Adrenal gland (tissue), 5 donors: ENCODE measurements around the gene TMEM151A.

ENCODE experiments used
- POLR2A ChIP-seq, 2 donors: fragments of 450-650 bp; IDR thresholded peaks; one replicate each; pipeline ENCODE4 v1.6.1; 2017; ENCODE audit warnings: antibody characterized with exemption in 2 of 2, mild to moderate bottlenecking in 2 of 2, moderate library complexity in 1 of 2
- TF ChIP-seq, protein P1 (sequence below), 6 experiments: fragments of 450-650 bp in 4 of 6; fragments of 200-600 bp in 2 of 6; sonication (generic) in 1 of 6; IDR thresholded peaks; 1 replicate in 5 of 6; 2 replicates in 1 of 6; pipeline versions ENCODE4 v1.5.1 to v1.8.0; 2016 to 2021; ENCODE audit warnings: antibody characterized with exemption in 6 of 6, mild to moderate bottlenecking in 2 of 6, moderate library complexity in 1 of 6
- donor health status: DM: no; HTN: no; CAD: no.

- TF ChIP-seq, protein P1, sequence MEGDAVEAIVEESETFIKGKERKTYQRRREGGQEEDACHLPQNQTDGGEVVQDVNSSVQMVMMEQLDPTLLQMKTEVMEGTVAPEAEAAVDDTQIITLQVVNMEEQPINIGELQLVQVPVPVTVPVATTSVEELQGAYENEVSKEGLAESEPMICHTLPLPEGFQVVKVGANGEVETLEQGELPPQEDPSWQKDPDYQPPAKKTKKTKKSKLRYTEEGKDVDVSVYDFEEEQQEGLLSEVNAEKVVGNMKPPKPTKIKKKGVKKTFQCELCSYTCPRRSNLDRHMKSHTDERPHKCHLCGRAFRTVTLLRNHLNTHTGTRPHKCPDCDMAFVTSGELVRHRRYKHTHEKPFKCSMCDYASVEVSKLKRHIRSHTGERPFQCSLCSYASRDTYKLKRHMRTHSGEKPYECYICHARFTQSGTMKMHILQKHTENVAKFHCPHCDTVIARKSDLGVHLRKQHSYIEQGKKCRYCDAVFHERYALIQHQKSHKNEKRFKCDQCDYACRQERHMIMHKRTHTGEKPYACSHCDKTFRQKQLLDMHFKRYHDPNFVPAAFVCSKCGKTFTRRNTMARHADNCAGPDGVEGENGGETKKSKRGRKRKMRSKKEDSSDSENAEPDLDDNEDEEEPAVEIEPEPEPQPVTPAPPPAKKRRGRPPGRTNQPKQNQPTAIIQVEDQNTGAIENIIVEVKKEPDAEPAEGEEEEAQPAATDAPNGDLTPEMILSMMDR (IDR thresholded peaks at IDR 0.05): no peak
- TF ChIP-seq POLR2A (IDR thresholded peaks at IDR 0.05): no peak
Observed at GRCh38 chr11:66345316-66345649, 53.6 kb downstream of the TMEM151A start.
